KMS-11 (cell line): ENCODE measurements around the gene MOCS1.

Experiments
- H2AFZ ChIP-seq: fragments of 200-600 bp; sonication (generic); 2 replicates; pipeline ENCODE4 v1.6.1; 2016; ENCODE audit warnings: antibody characterized with exemption, mixed run types, low read depth
- H3K27ac ChIP-seq: fragments of 200-600 bp; sonication (generic); 2 replicates; pipeline ENCODE4 v1.6.1; 2016; ENCODE audit warnings: mild to moderate bottlenecking, mixed run types
- H3K27me3 ChIP-seq: fragments of 200-600 bp; sonication (generic); 2 replicates; pipeline ENCODE4 v1.6.1; 2017; ENCODE audit warnings: mild to moderate bottlenecking, low read depth, mixed run types, moderate library complexity; ENCODE audit not compliant: insufficient read depth
- H3K36me3 ChIP-seq: fragments of 200-600 bp; sonication (generic); 2 replicates; pipeline ENCODE4 v1.6.1; 2017; ENCODE audit warnings: mild to moderate bottlenecking, mixed run types; ENCODE audit not compliant: insufficient read depth
- H3K4me1 ChIP-seq: fragments of 200-600 bp; sonication (generic); 2 replicates; pipeline ENCODE4 v1.6.1; 2016; ENCODE audit warnings: mild to moderate bottlenecking, low read depth, mixed run types; ENCODE audit not compliant: poor library complexity, severe bottlenecking
- H3K4me2 ChIP-seq: fragments of 200-600 bp; sonication (generic); 2 replicates; pipeline ENCODE4 v1.7.0; 2016; ENCODE audit warnings: mild to moderate bottlenecking, mixed run types
- H3K4me3 ChIP-seq: fragments of 200-600 bp; sonication (generic); IDR thresholded peaks from 2 replicates; pipeline ENCODE4 v1.6.1; 2017; ENCODE audit warnings: low read depth, low read length, mixed read lengths; ENCODE audit not compliant: insufficient read depth
- H3K79me2 ChIP-seq: fragments of 200-600 bp; sonication (generic); 2 replicates; pipeline ENCODE4 v1.6.1; 2016; ENCODE audit warnings: low read depth, mixed run types; ENCODE audit not compliant: insufficient read depth
- H3K9ac ChIP-seq: fragments of 200-600 bp; sonication (generic); 2 replicates; pipeline ENCODE4 v1.6.1; 2016; ENCODE audit warnings: mild to moderate bottlenecking, mixed run types
- H4K20me1 ChIP-seq: fragments of 200-600 bp; sonication (generic); 2 replicates; pipeline ENCODE4 v1.6.1; 2016; ENCODE audit warnings: mild to moderate bottlenecking, mixed run types; ENCODE audit not compliant: insufficient read depth
- CTCF ChIP-seq: fragments of 200-600 bp; sonication (generic); conservative IDR thresholded peaks from 2 replicates; pipeline ENCODE4 v1.6.1; 2017; ENCODE audit warnings: low read depth, mild to moderate bottlenecking, antibody characterized with exemption, low read length, moderate library complexity, mixed read lengths

Gene MOCS1

GRCh38 chr6:39884696-39885095 lies 49.6 kb downstream of the MOCS1 start:
- Histone ChIP-seq H3K4me2 (no peak overlapping the region), H3K9ac (no peak overlapping the region), H3K4me3 (no peak overlapping the region), H3K27ac (no peak overlapping the region), H3K36me3 (no peaks in the 10 kb centered on the region), H3K4me1 (no peaks in the 10 kb centered on the region), H4K20me1 (no peaks in the 10 kb centered on the region), H3K79me2 (no peaks in the 10 kb centered on the region), H2AFZ (no peak overlapping the region), H3K27me3 (no peaks in the 10 kb centered on the region)
- TF ChIP-seq CTCF, result no peak

DNA sequence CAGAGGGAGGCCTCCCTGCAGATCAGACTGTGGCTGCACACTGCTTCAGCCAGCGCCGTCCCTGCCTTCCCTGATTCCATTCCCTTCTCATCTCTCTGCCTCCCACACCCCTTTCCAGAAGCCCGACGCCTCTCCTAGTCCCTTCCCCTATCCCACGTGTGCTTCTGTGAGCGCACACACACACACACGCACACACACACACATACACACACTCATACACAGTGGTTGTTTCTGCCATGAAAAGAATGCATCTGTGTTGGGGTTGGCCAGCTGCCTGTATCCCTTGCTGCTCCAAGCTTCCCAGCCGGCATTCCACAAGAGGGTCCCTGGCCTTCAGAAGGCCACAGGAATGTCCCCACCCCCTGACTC lies 51.7 kb downstream of the MOCS1 start:
- no peaks in the 10 kb centered on the region for H3K36me3 ChIP-seq
- no peak for TF ChIP-seq CTCF

GRCh38 chr6:39881851-39882530 lies 52.3 kb downstream of the MOCS1 start:
- no peak overlapping the region for H3K4me3 ChIP-seq
- no peak overlapping the region for H3K27ac ChIP-seq
- H2AFZ ChIP-seq, result no peak overlapping the region

More for the DNA sequence above, 51.7 kb downstream of the MOCS1 start:
- Histone ChIP-seq H4K20me1 (no peaks in the 10 kb centered on the region), H3K9ac (no peak overlapping the region), H3K4me1 (no peaks in the 10 kb centered on the region), H3K4me2 (no peak overlapping the region), H3K4me3 (no peak overlapping the region), H2AFZ (no peak overlapping the region), H3K79me2 (no peaks in the 10 kb centered on the region), H3K27me3 (no peaks in the 10 kb centered on the region), H3K27ac (no peak overlapping the region)

DNA sequence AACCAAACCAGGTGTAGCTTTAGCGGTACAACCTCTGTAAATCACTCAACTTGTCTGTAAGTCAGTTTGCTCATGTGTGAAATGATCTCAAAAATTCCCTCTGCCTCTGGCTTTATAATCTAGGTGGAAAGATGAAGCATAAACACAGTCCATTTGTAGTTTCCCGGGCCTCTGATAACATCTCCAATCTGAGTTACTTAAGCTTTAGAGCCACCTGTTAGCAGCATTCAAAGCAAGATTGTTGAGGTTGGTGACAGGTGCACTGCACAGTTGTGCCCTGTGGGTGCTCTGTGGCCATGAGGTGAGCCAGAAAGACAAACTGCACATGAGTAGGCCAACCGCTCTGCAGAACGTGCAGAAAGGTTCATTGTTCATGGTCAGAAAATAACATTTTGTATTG lies 53.7 kb downstream of the MOCS1 start:
- no peak for TF ChIP-seq CTCF
- no peak overlapping the region for H3K4me2 ChIP-seq

More at GRCh38 chr6:39881851-39882530, 52.3 kb downstream of the MOCS1 start:
- Histone ChIP-seq H3K9ac (no peak overlapping the region), H3K79me2 (no peaks in the 10 kb centered on the region), H3K4me1 (no peaks in the 10 kb centered on the region), H3K4me2 (no peak overlapping the region), H3K36me3 (no peaks in the 10 kb centered on the region), H3K27me3 (no peaks in the 10 kb centered on the region), H4K20me1 (no peaks in the 10 kb centered on the region)
- no peak for TF ChIP-seq CTCF

More for the DNA sequence above, 53.7 kb downstream of the MOCS1 start:
- H3K4me1 ChIP-seq, result no peaks in the 10 kb centered on the region
- H4K20me1 ChIP-seq, result no peaks in the 10 kb centered on the region
- H3K9ac ChIP-seq, result no peak overlapping the region
- H3K36me3 ChIP-seq, result no peaks in the 10 kb centered on the region
- H2AFZ ChIP-seq, result no peak overlapping the region
- no peak overlapping the region for H3K27ac ChIP-seq
- no peaks in the 10 kb centered on the region for H3K27me3 ChIP-seq
- H3K79me2 ChIP-seq, result no peaks in the 10 kb centered on the region
- no peak overlapping the region for H3K4me3 ChIP-seq
